Measurements from ENCODE around the gene DENND4A. TPM values are rescaled to one million over a fixed set of nuclear protein-coding genes. Genes with fewer than 3 reads are reported as not detected.
"Not testable (repeated sequence)": the region's sequence is repeated elsewhere in the genome, so short reads cannot be mapped to it uniquely, and the experiment has no call there.

Gene DENND4A
- total RNA-seq, 1 donor from 2014 or later: 50.8 TPM

DNA sequence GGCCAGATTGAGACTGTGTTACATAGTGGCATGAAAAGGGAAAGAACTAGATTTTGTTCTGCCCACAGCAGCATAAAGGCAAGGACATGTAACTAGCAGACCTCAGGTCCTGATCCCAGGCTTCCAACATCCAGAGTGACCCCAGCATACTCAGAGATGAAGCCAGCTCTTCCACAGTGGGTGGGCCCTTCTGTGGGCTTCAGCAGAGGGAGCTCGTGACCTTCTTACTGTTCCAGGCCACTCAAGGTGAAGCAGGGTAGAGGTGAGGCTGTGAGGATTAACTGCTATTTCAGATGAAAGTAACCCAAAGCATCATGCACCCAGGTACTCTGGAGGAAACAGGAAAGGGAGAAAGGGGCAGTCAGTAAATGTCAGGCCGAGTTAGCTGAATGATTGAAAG is 171.3 kb downstream of the DENND4A start:
- H3K27ac Mint-ChIP-seq: no peak overlapping the region
- H3K4me3 Mint-ChIP-seq: no peak overlapping the region
- H3K27me3 Mint-ChIP-seq (ENCODE audit: insufficient read depth): no peaks in the 10 kb centered on the region
- peaks cover 3% of the 10 kb centered on the region for H3K9me3 Mint-ChIP-seq
- intact Hi-C loops (cut with micrococcal nuclease): no loop called here
- no peak for DNase-seq (ENCODE audit: low spot score)
- no peaks in the 10 kb centered on the region for H3K4me1 Mint-ChIP-seq (ENCODE audit: low read depth)
- H3K36me3 Mint-ChIP-seq (ENCODE audit: low read depth): peaks cover 6% of the 10 kb centered on the region

DNA sequence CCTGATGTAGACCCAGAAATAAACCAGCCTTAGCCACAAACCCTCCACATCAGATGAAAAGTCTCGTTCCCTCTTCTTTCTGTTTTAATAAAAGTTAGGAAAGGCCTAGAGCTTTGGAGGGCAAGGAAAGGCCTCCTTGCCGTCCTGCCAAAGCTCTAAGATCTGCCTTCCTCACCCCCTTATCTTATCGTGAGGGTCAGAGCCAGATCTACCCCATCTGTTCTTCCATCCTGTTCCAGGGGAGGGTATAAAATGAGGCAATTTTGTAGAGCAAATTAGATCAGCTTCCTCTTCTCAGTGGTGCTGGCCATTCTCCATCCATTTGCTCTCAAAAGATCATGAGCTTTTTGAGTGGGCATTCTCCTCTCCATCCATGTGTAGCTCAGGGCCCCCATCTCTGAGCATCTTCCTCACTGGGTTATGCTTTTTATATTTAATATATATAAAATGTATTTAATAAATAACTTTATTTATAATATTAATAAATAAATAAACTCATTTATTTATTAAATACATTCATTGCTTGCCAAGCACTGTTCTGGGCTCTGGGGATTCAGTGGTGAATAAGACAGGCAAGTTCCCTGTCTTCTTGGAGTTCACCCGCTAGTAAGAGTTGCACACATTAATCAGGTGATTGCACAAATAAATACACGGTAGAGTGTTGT is 172.3 kb downstream of the DENND4A start:
- H3K27ac Mint-ChIP-seq: no peak overlapping the region
- H3K4me1 Mint-ChIP-seq (ENCODE audit: low read depth): no peaks in the 10 kb centered on the region
- no peak overlapping the region for H3K4me3 Mint-ChIP-seq
- no peaks in the 10 kb centered on the region for H3K27me3 Mint-ChIP-seq (ENCODE audit: insufficient read depth)
- intact Hi-C loops (cut with micrococcal nuclease): loop anchor here (10.0 kb wide), 1 partner anchor 315 kb away; the partner anchor contains the start of gene RNU5B-1
- peaks cover 6% of the 10 kb centered on the region for H3K36me3 Mint-ChIP-seq (ENCODE audit: low read depth)
- H3K9me3 Mint-ChIP-seq: peaks cover 3% of the 10 kb centered on the region
- DNase-seq (ENCODE audit: low spot score): no peak

DNA sequence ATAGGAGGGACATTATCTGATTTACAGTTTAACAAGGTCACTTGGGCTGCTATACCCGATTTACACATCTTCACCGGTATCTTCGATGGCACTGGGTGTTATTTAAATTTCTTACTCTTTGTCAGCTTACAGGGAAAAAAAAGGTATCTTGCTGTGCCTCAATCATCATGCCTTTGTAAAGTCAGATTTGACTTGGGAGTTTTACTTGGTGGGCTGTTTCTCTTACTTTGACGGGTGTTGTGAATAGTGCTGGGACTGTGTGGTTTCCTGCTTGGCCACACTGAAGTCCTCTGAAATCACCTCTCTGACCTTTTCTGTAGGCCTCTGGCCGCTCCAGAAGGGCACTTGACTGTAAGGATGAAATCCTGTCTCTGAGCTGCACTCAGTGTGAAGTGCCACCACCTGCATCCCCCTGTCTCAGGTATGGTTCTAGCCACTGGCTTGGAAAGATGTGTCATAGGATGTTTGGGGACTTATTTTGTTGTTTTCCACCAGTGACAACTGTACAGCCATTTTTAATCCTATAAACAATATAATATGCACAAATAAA is 173.5 kb downstream of the DENND4A start:
- Mint-ChIP-seq H3K4me1 (ENCODE audit: low read depth) (no peaks in the 10 kb centered on the region), H3K9me3 (peaks cover 3% of the 10 kb centered on the region), H3K36me3 (ENCODE audit: low read depth) (peaks cover 1% of the 10 kb centered on the region), H3K27ac (no peak overlapping the region), H3K27me3 (ENCODE audit: insufficient read depth) (no peaks in the 10 kb centered on the region), H3K4me3 (no peak overlapping the region)
- intact Hi-C loops (cut with micrococcal nuclease): loop anchor here (10.0 kb wide), 1 partner anchor 314 kb away; the partner anchor contains the start of gene RNU5B-1
- DNase-seq (ENCODE audit: low spot score): no peak

DNA sequence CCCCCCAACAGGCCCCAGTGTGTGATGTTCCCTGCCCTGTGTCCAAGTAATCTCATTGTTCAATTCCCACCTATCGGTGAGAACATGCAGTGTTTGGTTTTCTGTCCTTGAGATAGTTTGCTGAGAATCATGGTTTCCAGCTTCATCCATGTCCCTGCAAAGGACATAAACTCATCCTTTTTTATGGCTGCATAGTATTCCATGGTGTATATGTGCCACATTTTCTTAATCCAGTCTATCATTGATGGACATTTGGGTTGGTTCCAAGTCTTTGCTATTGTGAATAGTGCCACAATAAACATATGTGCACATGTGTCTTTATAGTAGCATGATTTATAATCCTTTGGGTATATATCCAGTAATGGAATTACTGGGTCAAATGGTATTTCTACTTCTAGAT is 176.2 kb downstream of the DENND4A start:
- DNase-seq (ENCODE audit: low spot score); H3K9me3 Mint-ChIP-seq; H3K27me3 Mint-ChIP-seq (ENCODE audit: insufficient read depth); H3K4me3 Mint-ChIP-seq; H3K36me3 Mint-ChIP-seq (ENCODE audit: low read depth); H3K27ac Mint-ChIP-seq: not testable (repeated sequence)
- peaks cover 13% of the 10 kb centered on the region for H3K4me1 Mint-ChIP-seq (ENCODE audit: low read depth)
- intact Hi-C loops (cut with micrococcal nuclease): loop anchor here (10.0 kb wide), 1 partner anchor 311 kb away; the partner anchor contains the start of gene RNU5B-1

DNA sequence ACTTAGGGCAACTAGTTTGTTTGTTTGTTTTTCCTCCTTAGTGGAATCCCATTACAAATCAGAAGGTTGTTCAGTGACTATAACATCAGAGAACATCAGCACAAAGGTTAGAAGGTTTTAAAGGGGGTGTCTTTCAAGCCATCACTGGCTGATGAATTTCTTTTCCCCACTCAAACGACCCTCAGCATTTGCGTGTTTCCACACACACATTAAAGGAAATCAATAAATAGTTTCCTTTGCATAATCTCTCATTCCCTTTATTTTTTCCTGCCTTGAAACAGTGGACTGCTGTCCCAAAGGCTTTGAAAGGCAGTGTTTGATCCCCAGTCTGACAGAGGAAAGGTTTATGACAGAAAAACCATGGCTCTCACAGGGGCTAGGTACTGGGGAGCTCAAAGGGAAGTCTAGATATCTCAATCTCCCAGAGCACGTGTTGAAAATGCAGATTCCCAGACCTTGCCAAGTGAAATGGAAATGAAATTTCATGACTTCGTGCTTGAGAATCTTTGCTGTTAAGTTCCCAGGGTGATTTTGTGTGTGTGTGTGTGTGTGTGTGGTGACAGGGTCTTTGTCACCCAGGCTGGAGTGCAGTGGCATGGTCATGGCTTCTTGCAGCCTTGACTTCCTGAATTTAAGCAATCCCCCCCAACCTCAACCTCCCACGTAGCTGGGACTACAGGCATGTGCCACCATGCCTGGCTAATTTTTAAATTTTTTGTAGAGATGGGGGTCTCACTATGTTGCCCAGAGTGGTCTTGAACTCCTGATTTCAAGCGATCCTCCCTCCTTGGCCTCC is 178.9 kb downstream of the DENND4A start:
- no peak overlapping the region for H3K4me3 Mint-ChIP-seq
- H3K27ac Mint-ChIP-seq: no peak overlapping the region
- H3K9me3 Mint-ChIP-seq: peaks cover 3% of the 10 kb centered on the region
- no peaks in the 10 kb centered on the region for H3K27me3 Mint-ChIP-seq (ENCODE audit: insufficient read depth)
- DNase-seq (ENCODE audit: low spot score): no peak
- H3K36me3 Mint-ChIP-seq (ENCODE audit: low read depth): peaks cover 3% of the 10 kb centered on the region
- intact Hi-C loops (cut with micrococcal nuclease): loop anchor here (10.0 kb wide), 1 partner anchor 308 kb away; the partner anchor contains the start of gene RNU5B-1
- peaks cover 27% of the 10 kb centered on the region for H3K4me1 Mint-ChIP-seq (ENCODE audit: low read depth)

DNA sequence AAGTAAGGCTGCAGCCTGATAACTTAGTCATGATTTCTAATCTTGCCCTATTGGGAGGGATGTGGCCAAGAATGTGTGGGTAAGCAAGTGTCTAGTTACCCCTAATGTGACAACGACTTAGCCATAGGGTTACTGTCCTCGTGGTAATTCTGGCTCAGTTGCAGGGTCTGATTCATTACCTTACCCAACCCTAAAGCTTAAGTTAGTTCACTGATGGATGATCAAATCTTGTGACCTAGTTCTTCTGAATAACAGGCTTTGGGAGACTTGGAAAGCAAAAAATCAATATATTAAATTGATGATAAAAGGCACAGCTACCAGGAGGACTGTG is 179.5 kb downstream of the DENND4A start:
- Mint-ChIP-seq H3K4me3 (peak overlapping the region; percentile 5), H3K9me3 (peaks cover 3% of the 10 kb centered on the region), H3K36me3 (ENCODE audit: low read depth) (peaks cover 6% of the 10 kb centered on the region), H3K27me3 (ENCODE audit: insufficient read depth) (no peaks in the 10 kb centered on the region), H3K4me1 (ENCODE audit: low read depth) (peaks cover 30% of the 10 kb centered on the region), H3K27ac (no peak overlapping the region)
- intact Hi-C loops (cut with micrococcal nuclease): loop anchor here (10.0 kb wide), 1 partner anchor 308 kb away; the partner anchor contains the start of gene RNU5B-1
- DNase-seq (ENCODE audit: low spot score): no peak

DNA sequence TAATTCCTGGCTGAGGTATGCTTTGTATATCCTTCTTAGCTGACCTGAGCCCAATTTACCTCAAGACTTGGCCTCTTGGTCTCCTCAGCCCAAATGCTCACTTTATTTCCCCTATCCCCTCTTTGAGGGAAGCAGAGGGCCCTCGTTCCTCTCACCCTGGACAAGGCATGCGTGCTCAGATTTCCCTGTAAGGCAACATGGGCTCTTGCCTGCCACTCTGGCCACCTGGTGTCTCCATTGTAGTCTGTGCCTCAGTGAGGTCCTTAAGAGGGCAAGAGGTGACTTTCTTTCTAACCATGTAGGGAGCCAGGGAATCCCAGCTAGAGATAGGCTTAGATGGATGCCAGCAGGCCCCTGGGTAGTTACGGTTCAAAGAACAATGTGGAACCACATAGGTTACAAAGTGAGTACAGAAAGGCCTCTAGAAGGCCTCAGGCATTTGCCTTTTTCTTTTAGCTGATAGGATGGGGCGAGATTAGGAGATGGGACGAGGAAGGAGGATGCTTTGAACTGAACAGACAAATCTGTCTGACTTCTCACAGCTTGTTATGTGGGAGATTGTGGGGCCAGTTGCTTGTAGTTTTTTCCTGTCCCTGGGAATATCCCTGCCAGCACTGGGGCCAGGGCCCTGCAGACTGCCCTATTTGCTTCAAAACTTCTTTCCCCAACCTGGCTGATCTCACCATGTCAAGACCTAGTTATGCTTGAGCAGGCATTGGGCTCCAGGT is 180.0 kb downstream of the DENND4A start:
- intact Hi-C loops (cut with micrococcal nuclease): loop anchor here (1.0 to 10.0 kb wide), 5 partner anchors 82 to 892 kb away; partner anchors contain the start of genes DIS3L, DPP8, HACD3 and RNU5B-1
- Mint-ChIP-seq H3K4me3 (peak overlapping the region; percentile 90), H3K9me3 (peaks cover 3% of the 10 kb centered on the region), H3K4me1 (ENCODE audit: low read depth) (peaks cover 35% of the 10 kb centered on the region), H3K36me3 (ENCODE audit: low read depth) (peaks cover 8% of the 10 kb centered on the region), H3K27me3 (ENCODE audit: insufficient read depth) (no peaks in the 10 kb centered on the region), H3K27ac (peak overlapping the region; percentile 96)
- DNase-seq (ENCODE audit: low spot score): no peak

DNA sequence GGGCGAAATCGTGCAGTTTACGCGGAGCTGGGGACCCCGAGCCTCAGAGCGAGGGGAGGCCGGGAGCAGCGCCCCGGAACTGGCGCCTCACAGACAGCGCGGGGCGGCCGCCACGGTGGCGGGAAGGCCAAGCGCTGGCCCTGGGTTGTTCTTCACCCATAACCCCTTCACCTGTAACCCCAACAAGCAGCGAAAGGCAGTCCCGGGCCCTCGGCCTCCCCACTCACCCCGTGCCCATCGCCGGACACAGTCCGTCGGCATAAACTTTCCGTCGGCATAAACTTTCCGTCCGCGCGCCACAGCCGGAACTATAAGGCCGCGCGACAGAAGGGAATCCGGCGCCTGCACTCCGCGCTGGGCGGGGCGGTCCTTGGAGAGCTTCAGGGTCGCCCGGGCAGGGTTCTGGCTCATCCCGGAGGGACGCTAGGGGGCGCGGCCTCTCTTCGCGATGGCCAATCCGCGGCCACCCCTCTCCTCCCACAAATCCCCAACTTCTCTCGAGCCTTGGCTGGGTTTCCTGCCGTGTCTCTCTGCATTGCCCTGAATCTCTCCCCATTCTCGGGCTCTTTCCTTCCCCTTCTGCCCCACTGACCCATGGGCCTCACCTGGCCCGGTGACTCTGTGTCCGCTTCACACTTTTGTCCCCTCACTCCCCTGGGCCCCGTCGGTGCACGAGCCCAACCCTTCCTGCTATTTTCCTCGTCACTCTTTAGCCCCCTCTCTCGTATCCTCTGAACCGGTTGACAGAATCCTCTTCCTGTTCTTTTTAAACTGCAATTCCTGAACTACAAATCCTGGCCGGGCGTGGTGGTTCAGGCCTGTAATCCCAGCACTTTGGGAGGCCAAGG is 181.0 kb downstream of the DENND4A start, which contains the start of gene INTS14:
Gene INTS14 (minus strand): TSS at position 261 of the 848 bp plus-strand sequence. CDS start 3,751 bp downstream, outside the sequence.
- H3K27ac Mint-ChIP-seq: peak within 1 kb of the TSS; percentile 96
- no peaks in the 10 kb centered on the region for H3K27me3 Mint-ChIP-seq (ENCODE audit: insufficient read depth)
- H3K36me3 Mint-ChIP-seq (ENCODE audit: low read depth): peaks cover 10% of the 10 kb centered on the region
- peak; percentile 89 for DNase-seq (ENCODE audit: low spot score)
- peak within 1 kb of the TSS; percentile 90 for H3K4me3 Mint-ChIP-seq
- H3K4me1 Mint-ChIP-seq (ENCODE audit: low read depth): peaks cover 36% of the 10 kb centered on the region
- intact Hi-C loops (cut with micrococcal nuclease): loop anchor here (1.0 to 10.0 kb wide), 5 partner anchors 81 to 893 kb away; partner anchors contain the start of genes DIS3L, DPP8, HACD3 and RNU5B-1
- H3K9me3 Mint-ChIP-seq: peaks cover under 1% of the 10 kb centered on the region

Other genes starting within 250 kb of the DENND4A start
- 47.4 and 53.3 TPM in 2 replicates for gene INTS14, start 181.2 kb downstream of the DENND4A start, total RNA-seq
- 4.4 and 5.0 TPM in 2 replicates for gene SLC24A1, start 170.4 kb downstream of the DENND4A start, total RNA-seq
- gene RAB11A, start 77.2 kb upstream of the DENND4A start, total RNA-seq: 161 and 171 TPM in 2 replicates

Data from activated T-helper 1 cell treated with anti-CD3 and anti-CD28 coated beads, Interleukin-12 subunit alpha, Interleukin-12 subunit beta, Interleukin-2, Interleukin-4 antibody, amounts not matched to agents 30 ng/mL and 10 ng/mL and 1 ng/mL, durations not matched to agents 14 hours and 24 hours and 36 hours (primary cell).